Thyroid gland (tissue), 4 donors: ENCODE results near the gene RHBDL2. TPM values are rescaled to one million over a fixed set of nuclear protein-coding genes. Genes with fewer than 3 reads are reported as not detected.
"Not testable (repeated sequence)": the region's sequence is repeated elsewhere in the genome, so short reads cannot be mapped to it uniquely, and the experiment has no call there.

Source experiments
- DNase-seq, 2 donors: peaks; one replicate each; pipeline ENCODE4 v3.0.0-alpha.2; 2019
- H3K27ac ChIP-seq, 3 donors: fragments of 200-600 bp; sonication (generic); 1 replicate in 2 of 3; 2 replicates in 1 of 3; pipeline ENCODE4 v1.5.1; 2016 to 2019; ENCODE audit warnings: mild to moderate bottlenecking in 1 of 3, moderate library complexity in 1 of 3
- H3K27me3 ChIP-seq: fragments of 200-600 bp; sonication (generic); one replicate; pipeline ENCODE4 v1.5.1; 2019
- H3K36me3 ChIP-seq, 2 donors: fragments of 200-600 bp; sonication (generic); one replicate each; pipeline ENCODE4 v1.5.1; 2016 to 2019
- H3K4me1 ChIP-seq, 2 donors: fragments of 200-600 bp; sonication (generic); one replicate each; pipeline ENCODE4 v1.5.1; 2017 to 2019
- H3K4me3 ChIP-seq, 3 donors: fragments of 200-600 bp; sonication (generic); replicated peaks in 1 of 3; 1 replicate in 2 of 3; 2 replicates in 1 of 3; pipeline ENCODE4 v1.5.1; 2016; ENCODE audit warnings: mild to moderate bottlenecking in 1 of 3
- H3K9me3 ChIP-seq: fragments of 200-600 bp; sonication (generic); one replicate; pipeline ENCODE4 v1.5.1; 2017
- POLR2A ChIP-seq, 2 donors: fragments of 450-650 bp; IDR thresholded peaks; one replicate each; pipeline ENCODE4 v1.6.1; 2017; ENCODE audit warnings: antibody characterized with exemption in 2 of 2, mild to moderate bottlenecking in 2 of 2, moderate library complexity in 1 of 2
- WGBS, 2 donors: methylation state at CpG; one replicate each; pipeline ENCODE4 v1.1.5; 2017; 5-methylcytosine and 5-hydroxymethylcytosine counted together
- intact Hi-C: fragments of 100-400 bp; cut with DNase I; formaldehyde crosslinking; loops from one replicate; pipeline ENCODE4 v1.15.1; 2023
- small RNA-seq: library from RNA; depleted of rRNA; stranded (forward); fragments of <200 nt; gene quantifications from one replicate; pipeline ENCODE3, GENCODE V24; 2016
- total RNA-seq, 4 donors: library from RNA; depleted of rRNA; stranded (reverse); fragments of >200 nt; gene quantifications; one replicate each; pipeline ENCODE4 v1.2.3, GENCODE V29; 2016
- TF ChIP-seq, protein P1 (sequence below), 6 experiments: fragments of 200-600 bp in 3 of 6; fragments of 450-650 bp in 3 of 6; sonication (generic) in 3 of 6; IDR thresholded peaks; one replicate each; pipeline ENCODE4 v1.5.1; 2016 to 2019; ENCODE audit warnings: antibody characterized with exemption in 6 of 6, mild to moderate bottlenecking in 2 of 6, inconsistent platforms in 1 of 6, moderate library complexity in 1 of 6

The RHBDL2 gene
- total RNA-seq, 4 donors from 2014 or later: not detected

- TF ChIP-seq, protein P1, sequence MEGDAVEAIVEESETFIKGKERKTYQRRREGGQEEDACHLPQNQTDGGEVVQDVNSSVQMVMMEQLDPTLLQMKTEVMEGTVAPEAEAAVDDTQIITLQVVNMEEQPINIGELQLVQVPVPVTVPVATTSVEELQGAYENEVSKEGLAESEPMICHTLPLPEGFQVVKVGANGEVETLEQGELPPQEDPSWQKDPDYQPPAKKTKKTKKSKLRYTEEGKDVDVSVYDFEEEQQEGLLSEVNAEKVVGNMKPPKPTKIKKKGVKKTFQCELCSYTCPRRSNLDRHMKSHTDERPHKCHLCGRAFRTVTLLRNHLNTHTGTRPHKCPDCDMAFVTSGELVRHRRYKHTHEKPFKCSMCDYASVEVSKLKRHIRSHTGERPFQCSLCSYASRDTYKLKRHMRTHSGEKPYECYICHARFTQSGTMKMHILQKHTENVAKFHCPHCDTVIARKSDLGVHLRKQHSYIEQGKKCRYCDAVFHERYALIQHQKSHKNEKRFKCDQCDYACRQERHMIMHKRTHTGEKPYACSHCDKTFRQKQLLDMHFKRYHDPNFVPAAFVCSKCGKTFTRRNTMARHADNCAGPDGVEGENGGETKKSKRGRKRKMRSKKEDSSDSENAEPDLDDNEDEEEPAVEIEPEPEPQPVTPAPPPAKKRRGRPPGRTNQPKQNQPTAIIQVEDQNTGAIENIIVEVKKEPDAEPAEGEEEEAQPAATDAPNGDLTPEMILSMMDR (IDR thresholded peaks at IDR 0.05): no peak
- TF ChIP-seq POLR2A (IDR thresholded peaks at IDR 0.05): no peak
- DNase-seq: no peak
- Histone ChIP-seq H3K36me3 (peaks cover 24 to 40% of the 10 kb centered on the region in 2 donors), H3K9me3 (no peaks in the 10 kb centered on the region), H3K4me1 (peaks cover 0 to 4% of the 10 kb centered on the region in 2 donors), H3K27ac (no peak overlapping the region), H3K4me3 (no peak overlapping the region), H3K27me3 (no peaks in the 10 kb centered on the region)
- WGBS, 2 donors: 60 to 64% methylated on average over 2 of the region's 2 CpGs
- intact Hi-C loops: no loop called here
These were observed 101.3 kb downstream of the RHBDL2 start for GRCh38 chr1:38840281-38840680.

- intact Hi-C loops: loop anchor here (10.0 kb wide), 1 partner anchor 815 kb away; no protein-coding TSS in a partner anchor
- no peaks in the 10 kb centered on the region for H3K9me3 ChIP-seq
- DNase-seq: no peak
- H3K27ac ChIP-seq: no peak overlapping the region
- 81 to 86% methylated on average over 9 of the region's 9 CpGs for WGBS, 2 donors
- no peak overlapping the region for H3K4me3 ChIP-seq
- H3K27me3 ChIP-seq: no peaks in the 10 kb centered on the region
- no peak for TF ChIP-seq POLR2A (IDR thresholded peaks at IDR 0.05)
- TF ChIP-seq, protein P1 (IDR thresholded peaks at IDR 0.05): no peak
- H3K4me1 ChIP-seq: peaks cover 0 to 4% of the 10 kb centered on the region in 2 donors
- peaks cover 19 to 38% of the 10 kb centered on the region in 2 donors for H3K36me3 ChIP-seq
These were observed 102.3 kb downstream of the RHBDL2 start for GRCh38 chr1:38839363-38839762.

GRCh38 chr1:38836316-38836715 is 105.3 kb downstream of the RHBDL2 start:
- not testable (repeated sequence) for H3K4me3 ChIP-seq, H3K9me3 ChIP-seq, H3K27me3 ChIP-seq, H3K4me1 ChIP-seq, DNase-seq, H3K27ac ChIP-seq
- intact Hi-C loops: loop anchor here (10.0 kb wide), 1 partner anchor 812 kb away; no protein-coding TSS in a partner anchor
- peaks cover 19 to 24% of the 10 kb centered on the region in 2 donors for H3K36me3 ChIP-seq
- 88 to 91% methylated on average over 10 of the region's 10 CpGs for whole genome bisulfite sequencing, 2 donors

Small RNA genes lying within 50 kb of the gene (small RNA-seq; reads per million reads assigned to genes)
- not detected for gene GJA9-MYCBP
- not detected for gene RF00019
- gene RNU6-605P: not detected

Other genes with a start within 250 kb of the RHBDL2 start
- gene RRAGC, start 82.1 kb downstream of the RHBDL2 start, total RNA-seq: 10 to 100 TPM; 13.2 to 20.3 (median 15.7) TPM
- gene MYCBP, start 68.5 kb downstream of the RHBDL2 start, total RNA-seq: 10 to 100 TPM; 21.6 to 31.4 (median 24.0) TPM
- not detected for gene GJA9, start 60.2 kb downstream of the RHBDL2 start, total RNA-seq
- gene AKIRIN1, start 49.4 kb upstream of the RHBDL2 start, total RNA-seq: 10 to 100 TPM; 46.8 to 64.6 (median 56.7) TPM
- gene NDUFS5, start 84.5 kb upstream of the RHBDL2 start, total RNA-seq: 100 to 1,000 TPM; 428 to 631 (median 514) TPM